NCI-H146 (cell line): ENCODE results near the gene IGSF5.

Experiments
- DNase-seq: peaks from one replicate; lab custom pipeline; 2025; lab: John Stamatoyannopoulos, UW

IGSF5 gene

DNA sequence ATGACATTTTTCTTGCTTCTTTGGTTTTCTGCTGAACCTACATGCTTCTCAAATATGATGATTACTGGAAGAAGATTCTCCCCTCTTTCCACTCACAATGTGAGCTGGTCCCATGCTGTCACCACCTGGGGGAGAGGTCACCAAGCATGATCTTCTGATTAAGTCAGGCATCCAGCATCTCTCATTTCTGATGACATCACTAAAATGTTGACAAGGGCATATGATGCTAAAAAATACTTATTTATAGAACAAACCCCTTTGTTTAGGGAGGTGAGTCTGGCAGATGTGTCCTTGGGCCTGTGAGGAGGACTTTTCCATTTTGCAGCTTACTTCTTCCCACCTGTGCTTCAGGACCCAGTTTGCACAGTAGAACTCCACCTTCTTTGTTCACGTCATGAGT is 80.3 kb downstream of the IGSF5 start:
- DNase-seq: no peak

DNA sequence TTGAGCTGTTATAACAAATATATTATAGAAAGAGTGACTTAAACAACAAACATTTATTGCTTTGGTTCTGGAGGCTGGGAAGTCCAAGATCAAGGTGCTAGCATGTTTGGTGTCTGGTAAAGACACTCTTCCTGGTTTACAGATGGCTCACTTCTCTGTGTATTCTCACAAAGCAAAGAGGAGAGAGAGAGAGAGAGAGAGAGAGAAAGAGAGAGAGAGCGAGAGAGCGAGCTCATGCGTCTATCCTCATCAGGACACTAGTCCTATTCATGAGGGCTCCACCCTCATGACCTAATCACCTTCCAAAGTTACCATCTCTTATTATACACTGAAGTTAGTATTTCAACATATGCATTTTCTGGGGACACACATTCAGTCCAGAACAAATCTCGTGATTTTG is 89.6 kb downstream of the IGSF5 start:
- DNase-seq: no peak

DNA sequence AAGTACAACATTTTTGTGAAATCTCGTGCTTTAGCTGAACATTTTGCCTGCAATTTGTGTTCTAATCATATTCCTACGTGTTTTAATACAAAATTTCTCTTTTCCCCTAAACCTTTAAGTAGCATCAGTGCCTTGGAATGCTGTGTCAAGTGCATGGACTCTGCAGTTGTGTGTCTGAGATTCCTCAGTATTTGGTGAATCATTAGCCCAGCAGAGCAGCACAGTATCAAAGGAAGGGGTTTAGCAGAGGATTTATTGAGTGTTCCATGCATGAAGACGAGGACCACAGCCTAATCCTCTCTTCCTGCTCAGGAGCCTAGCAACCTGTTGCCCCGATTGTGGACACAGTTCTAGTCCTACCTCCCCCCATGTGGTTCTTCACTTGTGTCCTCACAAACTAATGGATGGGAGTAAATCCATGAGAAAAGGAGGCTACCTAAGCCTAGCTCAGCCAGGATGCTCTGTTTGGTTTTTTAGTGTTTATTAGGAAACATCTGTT is 92.9 kb downstream of the IGSF5 start:
- no peak for DNase-seq

DNA sequence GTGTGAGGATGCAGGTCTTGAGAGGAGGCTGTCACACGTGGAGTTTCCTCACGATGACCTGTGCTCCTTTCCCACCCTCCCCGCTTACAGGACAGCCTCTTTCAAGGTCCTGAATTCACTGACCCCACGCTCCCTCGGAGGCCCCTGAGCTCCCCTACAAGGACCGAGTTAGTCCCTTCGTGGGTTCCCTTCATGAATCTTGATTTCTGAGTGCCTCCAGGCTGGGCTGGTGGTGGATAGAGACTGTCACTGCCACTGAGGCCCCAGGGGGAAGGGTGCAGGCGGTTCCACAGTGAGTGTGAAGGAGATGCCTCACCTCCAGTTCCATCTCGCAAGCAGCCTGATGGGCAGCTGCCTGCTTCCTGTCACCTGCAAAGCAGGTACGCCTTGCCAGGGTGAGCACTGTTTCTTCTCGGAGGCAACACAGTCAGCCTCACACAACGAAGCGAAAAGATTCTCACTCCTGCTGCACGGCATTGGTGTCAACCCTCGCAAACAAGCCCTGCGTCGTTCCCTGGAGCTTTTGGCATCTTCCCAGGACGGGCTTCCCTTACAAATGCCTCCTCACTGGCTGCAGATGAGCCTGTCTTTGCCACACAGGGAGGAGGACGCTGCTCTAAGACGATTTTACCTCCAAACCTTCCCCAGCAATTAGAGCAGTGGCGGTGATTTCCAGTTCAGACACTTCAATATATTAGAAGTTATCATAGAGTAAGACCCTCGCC is 95.6 kb downstream of the IGSF5 start:
- no peak for DNase-seq

DNA sequence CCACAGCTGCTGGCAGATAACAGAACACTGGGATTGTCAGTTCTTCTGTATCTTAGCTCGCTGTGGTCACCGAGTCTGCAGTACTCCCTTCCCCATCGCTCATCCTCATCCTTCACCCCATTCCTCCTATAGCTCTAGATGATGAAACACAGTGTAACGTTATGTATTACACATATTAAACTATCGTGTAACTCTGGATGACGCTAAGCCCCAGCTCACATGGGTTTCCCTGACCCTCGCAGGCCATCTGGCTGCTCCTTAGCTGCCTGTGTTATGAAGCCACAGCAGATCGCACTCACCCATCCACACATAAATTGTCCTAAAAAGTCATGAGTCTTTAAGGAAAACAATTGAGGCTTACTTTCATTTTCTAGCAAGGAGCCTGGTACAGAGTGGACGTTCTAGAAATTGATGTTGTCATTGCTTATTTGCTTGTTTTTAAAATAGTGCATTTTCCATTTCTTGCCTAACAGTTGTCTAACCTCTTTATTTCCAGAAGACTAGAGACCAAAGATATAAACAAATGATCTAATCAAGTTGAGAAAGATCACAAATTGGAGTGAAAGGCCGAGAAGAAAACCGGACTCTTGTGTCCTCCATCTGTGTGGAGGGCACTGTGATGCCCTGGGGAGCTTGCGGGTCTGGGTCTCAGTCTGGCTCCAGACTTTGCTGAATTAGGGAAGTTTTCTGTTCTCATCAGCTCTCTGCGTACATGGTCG is 97.9 kb downstream of the IGSF5 start:
- DNase-seq: no peak

DNA sequence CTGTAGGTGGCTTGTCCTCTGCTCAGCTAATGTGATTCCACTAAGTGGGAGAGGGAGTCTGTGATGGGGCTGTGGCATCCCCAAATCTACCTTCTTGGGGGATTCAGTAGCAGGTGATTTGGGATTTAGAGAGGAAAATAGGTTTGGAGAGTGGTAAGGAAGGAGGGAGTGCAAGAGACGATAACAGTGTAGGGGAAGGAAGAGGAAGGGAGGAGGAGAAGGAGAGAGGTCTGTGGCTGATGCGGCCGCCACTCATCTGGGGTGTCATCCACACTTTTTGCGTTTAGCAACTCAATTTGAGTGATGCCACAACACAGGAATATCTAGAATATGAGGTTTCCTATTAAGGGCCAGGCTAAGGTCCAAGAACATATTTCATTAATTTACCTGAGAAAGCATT is 98.5 kb downstream of the IGSF5 start:
- no peak for DNase-seq

DNA sequence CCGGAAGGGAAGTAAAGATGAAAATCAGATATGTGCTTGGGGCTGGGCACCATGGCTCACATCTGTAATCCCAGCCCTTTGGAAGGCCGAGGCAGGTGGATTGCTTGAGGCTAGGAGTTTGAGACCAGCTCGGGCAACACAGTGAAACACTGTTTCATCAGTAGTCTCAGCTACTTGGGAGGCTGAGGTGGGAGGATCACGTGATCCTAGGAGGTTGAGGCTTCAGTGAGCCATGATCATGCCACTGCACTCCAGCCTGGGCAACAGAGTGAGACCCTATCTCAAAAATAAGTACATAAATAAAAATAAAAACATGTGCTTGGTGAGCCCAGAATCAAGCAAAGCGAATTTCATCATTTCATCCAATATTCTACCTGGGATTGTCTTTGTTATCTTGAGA is 98.9 kb downstream of the IGSF5 start:
- DNase-seq: no peak

DNA sequence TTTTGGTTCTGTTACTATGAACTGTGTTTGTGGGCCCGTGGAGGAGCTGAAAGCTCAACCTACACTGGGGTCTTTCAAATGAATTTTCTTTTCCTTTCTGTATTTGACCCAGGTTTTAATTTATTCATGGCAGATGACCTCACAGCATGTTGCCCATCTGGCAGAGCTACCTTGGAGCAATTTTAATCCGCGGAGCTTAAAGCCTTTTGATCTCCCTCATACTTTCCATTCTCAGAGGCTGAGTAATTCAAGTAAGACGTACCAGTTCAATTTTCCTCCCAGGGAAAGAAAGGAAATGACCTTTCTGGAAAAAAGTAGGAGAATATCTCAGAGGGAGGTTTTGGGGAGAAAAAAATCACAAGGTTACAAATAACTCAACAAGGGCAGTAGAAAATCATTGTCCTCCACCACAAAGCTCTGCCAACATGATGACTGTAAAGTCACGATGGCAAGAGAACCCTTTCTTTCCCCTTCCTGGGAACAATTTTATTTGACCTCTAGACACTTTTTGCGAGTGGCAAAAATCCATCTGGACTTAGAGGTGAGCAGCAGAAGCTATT is 100.7 kb downstream of the IGSF5 start:
- peak; percentile 37 for DNase-seq

DNA sequence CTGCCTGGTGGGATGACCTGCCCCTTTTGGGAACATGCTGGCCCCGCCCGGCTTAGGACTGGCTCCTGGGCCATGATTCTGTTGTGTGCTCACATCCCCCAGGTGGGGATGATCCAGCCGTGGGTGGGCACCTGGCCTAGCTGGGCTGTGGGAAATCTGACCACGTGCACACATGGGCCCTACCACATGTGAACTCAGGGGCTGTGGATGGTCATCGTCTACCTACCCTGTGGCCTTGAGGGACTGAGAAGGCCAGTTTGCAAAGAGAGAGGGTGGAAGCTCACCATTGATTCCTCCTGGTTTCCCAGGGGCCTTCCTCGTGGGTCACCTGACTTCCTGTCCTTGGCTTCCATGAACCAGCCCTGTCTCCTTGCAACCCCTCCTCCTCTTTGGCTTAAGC is 102.9 kb downstream of the IGSF5 start:
- DNase-seq: no peak

DNA sequence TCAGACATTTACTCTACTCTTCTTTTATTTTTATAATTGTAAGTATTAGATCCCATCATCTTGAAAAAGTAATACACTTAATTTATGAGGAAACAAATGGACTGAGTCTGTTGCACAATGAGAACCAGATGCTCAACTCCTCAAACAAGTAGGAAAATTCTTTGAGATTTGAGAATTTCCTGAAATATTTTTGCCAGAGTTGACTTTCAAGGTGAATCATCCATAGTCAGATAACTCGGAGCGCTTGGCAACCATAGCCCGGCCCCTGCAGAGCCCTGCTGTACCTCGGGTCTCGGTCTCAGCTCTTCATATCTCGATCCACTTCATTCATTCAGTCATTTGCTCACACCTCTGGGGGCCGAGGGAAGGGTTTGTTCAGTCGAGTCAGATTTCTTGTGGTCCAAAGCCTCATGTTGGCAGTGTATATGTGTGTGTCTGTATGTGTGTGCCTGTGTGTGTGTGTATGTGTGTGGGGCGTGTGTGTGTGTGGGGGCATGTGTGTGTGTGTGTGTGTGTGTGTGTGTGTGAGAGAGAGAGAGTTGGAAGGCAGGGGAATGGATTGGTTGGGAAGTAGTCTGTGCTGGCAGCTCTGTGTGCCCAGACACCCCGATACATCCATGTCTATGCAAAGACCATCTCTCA is 104.2 kb downstream of the IGSF5 start:
- no peak for DNase-seq

DNA sequence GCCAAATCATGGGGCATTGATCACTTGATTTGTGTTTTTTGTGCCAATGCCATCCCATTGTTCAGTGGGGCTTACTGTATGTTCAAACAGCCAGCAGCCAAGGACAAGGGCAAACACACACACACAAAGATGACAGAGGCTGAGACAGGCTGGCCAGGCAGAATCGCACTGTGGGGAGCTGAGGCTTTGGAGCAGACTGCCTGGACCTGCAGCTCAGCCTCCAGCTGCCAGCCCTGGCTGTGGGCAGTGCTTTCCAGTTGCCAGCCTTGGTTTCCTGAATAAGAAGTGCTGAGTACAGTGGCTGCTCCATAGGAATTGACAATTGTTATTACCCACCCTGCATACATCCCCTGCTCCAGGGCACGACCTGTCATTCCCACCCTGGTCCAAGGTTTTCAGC is 105.3 kb downstream of the IGSF5 start:
- DNase-seq: peak; percentile 54

DNA sequence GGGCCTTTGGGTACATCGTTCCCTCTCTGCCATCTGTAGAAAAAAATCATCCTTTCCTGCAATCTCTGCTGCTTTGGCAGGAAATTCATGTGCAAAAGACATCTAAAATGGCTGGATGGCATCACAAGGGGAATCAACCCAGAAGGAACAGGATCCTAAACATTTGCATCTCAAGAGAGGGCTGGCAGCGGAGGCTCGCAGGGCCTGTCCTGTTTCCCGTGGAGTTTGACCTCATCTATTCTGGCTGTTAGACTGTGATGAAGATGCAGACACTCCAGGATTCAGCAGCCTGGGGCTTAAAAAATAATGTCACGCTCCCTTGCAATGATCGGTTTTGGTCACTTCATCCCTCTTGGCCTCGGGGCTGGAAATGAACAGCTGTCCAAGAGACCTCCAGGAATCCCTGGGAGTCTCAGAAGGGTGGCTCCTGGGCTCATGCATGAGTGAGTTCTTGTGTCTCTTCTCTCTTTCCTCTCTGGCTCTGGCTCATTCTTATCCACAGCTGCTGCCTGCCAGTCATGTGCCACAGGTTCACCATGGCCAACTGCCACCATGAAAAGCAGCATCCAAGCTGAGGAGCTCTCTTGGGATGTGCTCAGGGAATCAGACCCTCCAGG is 106.1 kb downstream of the IGSF5 start:
- no peak for DNase-seq
